ENCODE measurements around the gene ANKRD45.

GRCh38 chr1:173693238-173693637 is 23.6 kb upstream of the ANKRD45 start:
- TF ChIP-seq POLR2A (IDR thresholded peaks at IDR 0.05; ENCODE audit: low read length) (no peak), GATA1 (IDR thresholded peaks at IDR 0.05; ENCODE audit: low read depth, low read length) (no peak)
